ENCODE results near the gene PPFIA1.

DNA sequence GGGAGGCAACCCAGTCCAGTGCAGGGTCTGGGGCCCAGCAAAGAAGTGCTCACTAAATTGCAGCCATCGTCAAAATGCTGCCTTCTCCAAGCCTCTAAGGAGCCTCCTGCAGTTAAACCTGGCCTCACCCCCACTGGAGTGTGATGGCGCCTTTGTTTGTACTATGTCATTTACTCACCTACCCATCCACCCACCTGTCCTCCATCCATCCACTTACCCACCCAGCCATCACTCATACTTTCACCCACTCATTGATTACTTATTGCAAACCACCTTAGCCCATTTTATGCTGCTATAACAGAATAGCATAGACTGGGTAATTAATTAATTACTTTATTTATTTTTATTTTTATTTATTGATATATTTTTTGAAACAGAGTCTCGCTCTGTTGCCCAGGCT lies 28.8 kb upstream of the PPFIA1 start:
- no peak for TF ChIP-seq CTCF (IDR thresholded peaks at IDR 0.05)
- no peak for TF ChIP-seq POLR2A (IDR thresholded peaks at IDR 0.05)
- TF ChIP-seq EP300 (IDR thresholded peaks at IDR 0.05), result no peak
